ENCODE measurements around the gene CDH4. TPM values are rescaled to one million over a fixed set of nuclear protein-coding genes. Genes with fewer than 3 reads are reported as not detected.

Gene CDH4
- total RNA-seq, 2 donors from 2014 or later = 0.05 to 2.2 TPM

GRCh38 chr20:61316346-61316745 is 64.3 kb downstream of the CDH4 start:
- 70% methylated on average over 10 of the region's 10 CpGs for WGBS
- no peaks in the 10 kb centered on the region for H3K4me1 ChIP-seq (replicated peaks)
- H3K27ac ChIP-seq = no peak overlapping the region
- H3K36me3 ChIP-seq = no peaks in the 10 kb centered on the region
- no peak for TF ChIP-seq POLR2AphosphoS5 (IDR thresholded peaks at IDR 0.05)
- TF ChIP-seq POLR2A (IDR thresholded peaks at IDR 0.05) = no peak
- TF ChIP-seq CTCF (IDR thresholded peaks at IDR 0.05) = no peak
- DNase-seq (ENCODE audit: low spot score) = no peak
- peaks cover 3% of the 10 kb centered on the region for H3K27me3 ChIP-seq (replicated peaks; ENCODE audit: insufficient read depth)
- no peaks in the 10 kb centered on the region for H3K9me3 ChIP-seq
- H3K4me3 ChIP-seq = no peak overlapping the region
- intact Hi-C loops (cut with DNase I) = no loop called here

GRCh38 chr20:61317966-61318530 is 66.0 kb downstream of the CDH4 start:
- no peaks in the 10 kb centered on the region for H3K27me3 ChIP-seq (replicated peaks; ENCODE audit: insufficient read depth)

GRCh38 chr20:61320691-61321425 is 68.8 kb downstream of the CDH4 start:
- Histone ChIP-seq H3K4me1 (replicated peaks) (no peaks in the 10 kb centered on the region), H3K4me3 (no peak overlapping the region), H3K27ac (no peak overlapping the region), H3K27me3 (replicated peaks; ENCODE audit: insufficient read depth) (no peaks in the 10 kb centered on the region), H3K36me3 (no peaks in the 10 kb centered on the region), H3K9me3 (no peaks in the 10 kb centered on the region)
- no peak for DNase-seq (ENCODE audit: low spot score)
- 76% methylated on average over 21 of the region's 21 CpGs for WGBS
- intact Hi-C loops (cut with DNase I) = no loop called here
- TF ChIP-seq POLR2AphosphoS5 (IDR thresholded peaks at IDR 0.05) (no peak), CTCF (IDR thresholded peaks at IDR 0.05) (no peak), POLR2A (IDR thresholded peaks at IDR 0.05) (no peak)

More at GRCh38 chr20:61317966-61318530, 66.0 kb downstream of the CDH4 start:
- Histone ChIP-seq H3K4me1 (replicated peaks) (no peaks in the 10 kb centered on the region), H3K9me3 (no peaks in the 10 kb centered on the region), H3K36me3 (no peaks in the 10 kb centered on the region), H3K4me3 (no peak overlapping the region), H3K27ac (no peak overlapping the region)
- no peak for DNase-seq (ENCODE audit: low spot score)
- TF ChIP-seq POLR2A (IDR thresholded peaks at IDR 0.05) = no peak
- TF ChIP-seq CTCF (IDR thresholded peaks at IDR 0.05) = no peak
- no peak for TF ChIP-seq POLR2AphosphoS5 (IDR thresholded peaks at IDR 0.05)
- whole genome bisulfite sequencing = 29% methylated on average over 12 of the region's 12 CpGs
- intact Hi-C loops (cut with DNase I) = no loop called here

- Histone ChIP-seq H3K9me3 (no peaks in the 10 kb centered on the region), H3K4me1 (replicated peaks) (no peaks in the 10 kb centered on the region), H3K27me3 (replicated peaks; ENCODE audit: insufficient read depth) (no peaks in the 10 kb centered on the region), H3K27ac (no peak overlapping the region), H3K36me3 (no peaks in the 10 kb centered on the region), H3K4me3 (no peak overlapping the region)
- 91% methylated on average over 13 of the region's 13 CpGs for WGBS
- DNase-seq (ENCODE audit: low spot score) = no peak
- intact Hi-C loops (cut with DNase I) = no loop called here
- TF ChIP-seq POLR2AphosphoS5 (IDR thresholded peaks at IDR 0.05) = no peak
- TF ChIP-seq POLR2A (IDR thresholded peaks at IDR 0.05) = no peak
- TF ChIP-seq CTCF (IDR thresholded peaks at IDR 0.05) = no peak
Observed at GRCh38 chr20:61321481-61321880, 69.4 kb downstream of the CDH4 start.

Data from prostate gland (tissue), 2 donors.